Spinal cord (tissue), 10 donors: Measurements from ENCODE around the gene GRIN3A. TPM values are rescaled to one million over a fixed set of nuclear protein-coding genes. Genes with fewer than 3 reads are reported as not detected.

Experiments
- DNase-seq, 6 donors: peaks; one replicate each; pipeline versions ENCODE4 v3.0.0 to v3.0.0-alpha.2; 2013 to 2015; ENCODE audit warnings: low spot score in 6 of 6, low read depth in 4 of 6
- H3K27ac ChIP-seq: one replicate; pipeline ENCODE4 v1.5.1; 2013; ENCODE audit warnings: low read depth, low read length, control low read depth
- H3K27me3 ChIP-seq: one replicate; pipeline ENCODE4 v1.6.1; 2013; ENCODE audit warnings: low read length; ENCODE audit not compliant: control insufficient read depth, insufficient read depth
- H3K36me3 ChIP-seq: one replicate; pipeline ENCODE4 v1.6.1; 2013; ENCODE audit warnings: low read length; ENCODE audit not compliant: control insufficient read depth, insufficient read depth
- H3K4me1 ChIP-seq: one replicate; pipeline ENCODE4 v1.6.1; 2013; ENCODE audit warnings: low read length; ENCODE audit not compliant: control insufficient read depth, insufficient read depth
- H3K4me3 ChIP-seq: one replicate; pipeline ENCODE4 v1.5.1; 2013; ENCODE audit warnings: low read depth, low read length, control low read depth
- H3K9me3 ChIP-seq: one replicate; pipeline ENCODE4 v1.6.1; 2013; ENCODE audit warnings: low read length; ENCODE audit not compliant: control insufficient read depth, insufficient read depth
- WGBS: methylation state at CpG from one replicate; pipeline ENCODE4 v1.1.5; 2013; ENCODE audit warnings: missing lambda C conversion rate; ENCODE audit not compliant: insufficient coverage; 5-methylcytosine and 5-hydroxymethylcytosine counted together
- long read RNA-seq, 4 donors: transcript quantifications; one replicate each; lab custom pipeline, GENCODE V29; 2026
- polyA plus RNA-seq, 2 donors: library from polyadenylated mRNA; unstranded; fragments of 120-200 nt; gene quantifications; one replicate each; pipeline ENCODE4 v1.2.1, GENCODE V29; 2013; ENCODE audit not compliant: insufficient read length in 2 of 2
- total RNA-seq, 2 donors: library from RNA; depleted of rRNA in 1 of 2; stranded (reverse); fragments of 120-200 nt in 1 of 2; fragments of >200 nt in 1 of 2; gene quantifications; one replicate each; pipeline versions ENCODE4 v1.2.3 to v1.2.4, GENCODE V29; 2013 to 2014
- donor health status: healthy.

The GRIN3A gene
- total RNA-seq (10 to 100 TPM in 1 of 2 donors, 1 to 10 TPM in 1; 8.5 to 18.1 TPM), polyA plus RNA-seq (10 to 100 TPM; 22.4 to 27.2 TPM)
- long read RNA-seq, donor 1, full-length matches to known transcripts: 5 of 5 reads
- long read RNA-seq, donor 1, partial matches to known transcripts: 0 of 5 reads
- long read RNA-seq, donor 1, other reads (novel, unspliced or antisense): 0 of 5 reads
- long read RNA-seq, donor 2, partial matches to known transcripts: 11 of 11 reads
- long read RNA-seq, donor 2, other reads (novel, unspliced or antisense): 0 of 11 reads
- long read RNA-seq, donor 3, partial matches to known transcripts: 6 of 6 reads
- long read RNA-seq, donor 3, other reads (novel, unspliced or antisense): 0 of 6 reads
- long read RNA-seq, donor 4: 0 reads

DNA sequence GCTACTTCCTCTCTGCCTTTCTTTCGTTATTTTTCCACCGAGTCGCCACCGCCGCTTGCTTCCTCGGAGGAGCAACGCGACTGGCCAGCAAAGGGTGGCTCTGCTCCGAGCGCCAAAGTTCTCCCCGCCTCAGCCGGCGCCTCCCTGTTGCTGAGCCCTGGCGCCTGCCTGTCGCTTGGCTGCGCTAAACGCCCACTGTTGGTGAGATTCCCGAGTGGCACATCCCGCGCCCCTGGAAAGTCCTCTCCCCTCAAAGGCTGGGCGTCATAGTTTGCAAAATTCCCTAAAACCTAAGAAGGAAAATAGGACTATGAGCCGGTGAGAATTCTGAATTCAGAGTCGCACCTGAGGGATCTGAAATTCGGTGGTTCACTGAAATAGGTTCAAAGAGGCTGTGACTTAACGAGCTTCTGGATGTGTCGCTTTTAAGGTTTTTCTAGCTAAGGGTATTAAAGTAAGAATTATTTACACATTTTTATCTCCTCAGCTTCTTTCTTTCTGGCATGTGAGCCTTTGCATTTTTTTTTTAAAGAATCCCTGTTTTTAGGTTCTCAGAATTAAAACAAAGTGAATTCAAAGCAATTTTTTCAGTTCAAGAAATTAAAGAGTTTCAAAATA, at the start of gene GRIN3A:
GRIN3A (minus strand) TSS at position 82 of the 618 bp plus-strand sequence. CDS start 668 bp downstream, outside the sequence.
- WGBS: under 1% methylated on average over 18 of the region's 26 CpGs
- Histone ChIP-seq H3K4me3 (peak within 1 kb of the TSS; percentile 65), H3K27ac (peak within 1 kb of the TSS; percentile 30), H3K36me3 (no peaks in the 10 kb centered on the region), H3K4me1 (peaks cover 17% of the 10 kb centered on the region), H3K27me3 (peaks cover 29% of the 10 kb centered on the region), H3K9me3 (no peaks in the 10 kb centered on the region)
- peak in 5 of 6 donors; percentile 35 to 94 (median 58) for DNase-seq

DNA sequence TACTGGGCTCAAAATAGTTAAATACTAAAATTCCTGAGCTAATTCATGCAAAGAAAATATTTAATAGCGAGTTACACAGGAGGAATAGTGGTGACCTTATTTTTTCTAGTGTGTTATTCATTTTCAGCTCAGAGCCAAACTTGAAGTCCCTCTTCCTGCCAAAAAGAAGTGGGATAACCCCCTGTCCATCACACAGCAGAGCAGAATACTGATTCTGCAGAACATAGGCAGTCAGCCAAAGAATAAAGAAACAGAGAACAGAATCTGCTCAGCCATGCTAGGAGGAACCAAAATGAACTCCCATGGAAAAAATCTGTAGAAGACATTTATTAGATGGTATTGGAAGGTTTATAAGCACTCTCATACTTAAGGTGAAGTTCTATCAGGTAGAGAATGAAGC, 49.4 kb upstream of the GRIN3A start:
- no peaks in the 10 kb centered on the region for H3K4me1 ChIP-seq
- H3K4me3 ChIP-seq: no peak overlapping the region
- WGBS: no CpG with 5 or more reads among the region's 1 CpG
- H3K36me3 ChIP-seq: no peaks in the 10 kb centered on the region
- H3K9me3 ChIP-seq: no peaks in the 10 kb centered on the region
- no peak overlapping the region for H3K27ac ChIP-seq
- peak in 2 of 6 donors; percentile 13 to 67 for DNase-seq
- H3K27me3 ChIP-seq: no peaks in the 10 kb centered on the region

DNA sequence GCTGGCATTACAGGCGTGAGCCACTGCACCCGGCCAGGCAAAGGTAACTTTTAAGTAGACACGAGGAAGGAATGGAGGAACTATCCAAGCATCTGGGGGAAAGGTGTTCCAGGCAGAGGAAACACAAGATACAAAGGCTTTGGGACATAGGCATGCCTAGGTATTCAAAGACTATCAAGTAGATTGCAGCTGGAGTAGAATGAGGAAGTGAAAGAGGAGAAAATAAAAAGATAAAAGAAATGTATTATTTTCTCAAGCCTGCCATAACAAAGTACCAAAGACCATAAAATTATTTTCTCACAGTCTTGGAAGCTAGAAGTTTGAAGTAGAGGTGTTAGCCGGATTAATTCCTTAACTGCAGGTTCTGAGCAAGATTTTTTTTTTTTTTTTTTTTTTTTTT, 39.9 kb upstream of the GRIN3A start:
- Histone ChIP-seq H3K27me3 (no peaks in the 10 kb centered on the region), H3K36me3 (no peaks in the 10 kb centered on the region), H3K4me3 (no peak overlapping the region), H3K27ac (no peak overlapping the region), H3K9me3 (no peaks in the 10 kb centered on the region), H3K4me1 (no peaks in the 10 kb centered on the region)
- 97% methylated on average over 3 of the region's 4 CpGs for WGBS
- no peak for DNase-seq

DNA sequence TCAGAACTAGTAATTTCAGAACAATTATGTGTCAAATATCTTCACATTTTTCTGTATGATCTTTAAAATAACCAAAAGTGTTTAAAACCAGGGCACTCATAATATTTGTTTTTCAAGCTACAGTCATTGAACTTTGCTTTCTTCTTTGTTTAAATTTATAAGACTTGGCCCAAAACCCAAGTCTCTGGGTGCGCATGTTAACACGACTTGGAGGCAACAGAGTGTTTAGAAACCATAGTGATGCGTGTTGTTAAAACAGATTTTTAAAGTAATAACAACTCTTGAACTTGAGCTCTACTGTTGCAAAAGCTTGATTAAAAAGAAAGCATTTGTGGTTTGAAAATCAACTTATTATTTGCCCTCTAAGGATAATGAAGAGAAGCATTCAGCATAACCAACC, 26.0 kb upstream of the GRIN3A start:
- WGBS: 82% methylated on average over 2 of the region's 3 CpGs
- no peaks in the 10 kb centered on the region for H3K9me3 ChIP-seq
- no peak overlapping the region for H3K4me3 ChIP-seq
- no peaks in the 10 kb centered on the region for H3K4me1 ChIP-seq
- no peaks in the 10 kb centered on the region for H3K27me3 ChIP-seq
- no peak for DNase-seq
- H3K36me3 ChIP-seq: no peaks in the 10 kb centered on the region
- H3K27ac ChIP-seq: no peak overlapping the region

DNA sequence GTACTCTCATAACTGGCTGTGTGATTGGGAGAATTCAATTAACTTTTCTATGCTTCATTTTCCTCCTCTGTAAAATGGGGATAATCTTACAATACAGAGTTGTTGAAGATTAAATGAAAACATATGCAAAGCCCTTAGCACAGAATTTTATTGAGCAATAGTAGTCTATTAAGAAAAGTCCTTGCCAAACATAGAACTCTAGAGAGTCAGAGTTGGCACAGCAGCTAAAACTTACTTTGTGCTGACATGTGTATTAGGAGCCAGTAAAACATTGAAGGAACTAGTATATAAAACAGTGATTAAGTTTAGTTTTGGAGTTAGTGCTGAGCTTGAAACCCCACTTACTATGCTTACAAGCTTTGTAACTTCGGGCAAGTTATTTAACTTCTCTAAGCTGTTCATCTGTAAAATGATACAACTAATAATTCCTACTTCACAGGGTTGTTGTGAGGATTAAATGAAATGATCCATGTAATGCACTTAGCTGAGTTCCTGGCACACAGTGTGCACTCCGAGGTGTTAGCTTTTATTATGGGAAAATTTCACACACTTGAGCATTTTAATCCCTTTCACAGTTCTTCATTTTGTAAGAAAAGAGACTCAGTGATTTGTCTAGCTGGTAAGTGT, 20.0 kb upstream of the GRIN3A start:
- no CpG with 5 or more reads among the region's 2 CpGs for WGBS
- no peaks in the 10 kb centered on the region for H3K27me3 ChIP-seq
- DNase-seq: no peak
- no peak overlapping the region for H3K4me3 ChIP-seq
- H3K4me1 ChIP-seq: no peaks in the 10 kb centered on the region
- H3K27ac ChIP-seq: no peak overlapping the region
- no peaks in the 10 kb centered on the region for H3K36me3 ChIP-seq
- no peaks in the 10 kb centered on the region for H3K9me3 ChIP-seq

DNA sequence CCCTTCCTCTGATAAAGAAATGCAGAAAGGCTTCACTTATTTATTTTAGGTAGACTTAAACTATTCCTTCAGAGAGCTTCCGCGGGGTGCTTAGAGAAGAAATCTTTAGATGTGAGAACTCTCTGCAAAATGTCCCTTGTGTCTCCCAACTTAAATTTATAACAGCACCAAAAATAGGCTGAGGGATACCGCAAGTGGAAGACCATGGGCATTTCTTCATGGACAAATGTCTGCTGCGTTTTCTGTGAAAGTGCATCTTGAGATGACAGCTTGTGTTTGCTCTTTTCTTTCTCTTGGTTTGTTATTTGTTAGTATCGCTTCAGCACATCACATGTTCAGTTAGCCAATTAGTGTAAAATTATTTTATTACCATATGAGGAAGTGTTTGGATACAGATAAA, 15.3 kb upstream of the GRIN3A start:
- WGBS: no CpG with 5 or more reads among the region's 5 CpGs
- no peaks in the 10 kb centered on the region for H3K36me3 ChIP-seq
- H3K27me3 ChIP-seq: no peaks in the 10 kb centered on the region
- no peaks in the 10 kb centered on the region for H3K9me3 ChIP-seq
- DNase-seq: peak in 1 of 6 donors; percentile 63
- H3K27ac ChIP-seq: no peak overlapping the region
- H3K4me1 ChIP-seq: no peaks in the 10 kb centered on the region
- no peak overlapping the region for H3K4me3 ChIP-seq

GRCh38 chr9:101751895-101752294, 13.4 kb upstream of the GRIN3A start:
- WGBS: no CpG with 5 or more reads among the region's 2 CpGs
- no peak for DNase-seq
- no peak overlapping the region for H3K27ac ChIP-seq
- no peaks in the 10 kb centered on the region for H3K4me1 ChIP-seq
- no peaks in the 10 kb centered on the region for H3K9me3 ChIP-seq
- no peak overlapping the region for H3K4me3 ChIP-seq
- no peaks in the 10 kb centered on the region for H3K27me3 ChIP-seq
- H3K36me3 ChIP-seq: no peaks in the 10 kb centered on the region

GRCh38 chr9:101739311-101739710, 864 bp upstream of the GRIN3A start:
- no peaks in the 10 kb centered on the region for H3K9me3 ChIP-seq
- no peak overlapping the region for H3K4me3 ChIP-seq
- WGBS: no CpG with 5 or more reads among the region's 2 CpGs
- peak in 2 of 6 donors; percentile 21 to 27 for DNase-seq
- H3K27ac ChIP-seq: no peak overlapping the region
- no peaks in the 10 kb centered on the region for H3K36me3 ChIP-seq
- peaks cover 29% of the 10 kb centered on the region for H3K27me3 ChIP-seq
- H3K4me1 ChIP-seq: peaks cover 17% of the 10 kb centered on the region

DNA sequence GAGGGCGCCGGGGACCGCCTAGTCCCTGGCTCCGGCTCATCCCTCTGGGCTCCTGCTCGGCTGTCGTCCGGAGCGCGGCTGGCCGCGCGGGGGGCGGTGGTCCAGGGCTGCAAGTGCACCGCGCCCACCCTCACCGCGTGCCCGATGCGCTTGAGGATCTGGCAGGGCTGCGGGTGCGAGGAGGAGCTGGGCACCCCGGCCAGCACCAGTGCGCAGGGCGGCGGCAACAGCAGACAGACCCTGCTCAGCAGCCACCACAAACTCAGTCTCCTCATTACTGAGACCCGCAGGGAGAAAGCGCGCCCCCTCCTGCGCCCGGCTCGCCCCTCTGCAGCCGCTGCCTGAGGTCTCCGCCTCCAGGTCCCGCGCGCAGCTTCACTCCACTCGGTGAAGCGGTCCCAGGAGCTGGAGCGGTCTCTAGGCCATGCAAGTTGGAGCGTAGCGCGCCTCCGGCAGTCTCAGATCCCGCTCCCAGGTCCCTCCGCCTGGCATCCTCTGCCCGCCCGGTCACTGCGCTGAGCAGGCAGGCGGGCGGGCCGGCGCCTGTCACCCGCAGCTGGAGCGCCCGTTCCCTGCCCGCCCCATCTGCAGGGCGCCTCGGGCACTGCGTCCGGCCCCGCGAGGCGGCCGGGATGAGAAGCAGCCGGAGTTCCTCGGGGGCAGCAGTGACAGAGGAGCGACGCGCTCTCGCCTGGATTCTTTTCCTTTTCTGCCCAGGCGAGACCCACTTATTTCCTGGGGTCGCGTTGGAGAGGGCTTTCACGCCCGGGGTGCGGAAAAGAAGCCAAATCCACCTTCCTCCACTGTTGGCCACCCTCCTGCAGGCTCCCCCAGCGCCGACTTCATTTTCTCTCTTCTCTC, 512 bp downstream of the GRIN3A start:
- H3K4me3 ChIP-seq: peak overlapping the region; percentile 65
- peak in 3 of 6 donors; percentile 19 to 76 (median 73) for DNase-seq
- H3K27me3 ChIP-seq: peaks cover 29% of the 10 kb centered on the region
- no peaks in the 10 kb centered on the region for H3K9me3 ChIP-seq
- under 1% methylated on average over 78 of the region's 78 CpGs for WGBS
- H3K36me3 ChIP-seq: no peaks in the 10 kb centered on the region
- peaks cover 17% of the 10 kb centered on the region for H3K4me1 ChIP-seq
- peak overlapping the region; percentile 30 for H3K27ac ChIP-seq
